ENCODE data around the gene MT3. TPM values are rescaled to one million over a fixed set of nuclear protein-coding genes. Genes with fewer than 3 reads are reported as not detected.
"Not testable (repeated sequence)": the region's sequence is repeated elsewhere in the genome, so short reads cannot be mapped to it uniquely, and the experiment has no call there.

Gene MT3
- total RNA-seq, 1 donor from 2014 or later: 1.5 TPM

GRCh38 chr16:56580391-56581048 is 8.8 kb upstream of the MT3 start:
- DNase-seq (ENCODE audit: low spot score): no peak

GRCh38 chr16:56582911-56583310 is 6.4 kb upstream of the MT3 start:
- not testable (repeated sequence) for DNase-seq (ENCODE audit: low spot score)

- no peak for DNase-seq (ENCODE audit: low spot score)
Observed at GRCh38 chr16:56583351-56584168, 5.8 kb upstream of the MT3 start.

- DNase-seq (ENCODE audit: low spot score): no peak
Observed at GRCh38 chr16:56584276-56584675, 5.1 kb upstream of the MT3 start.

- no peak for DNase-seq (ENCODE audit: low spot score)
Observed at GRCh38 chr16:56588781-56589140, 567 bp upstream of the MT3 start.

GRCh38 chr16:56591377-56592060 is 2.2 kb downstream of the MT3 start:
- no peak for DNase-seq (ENCODE audit: low spot score)

- DNase-seq (ENCODE audit: low spot score): no peak
Observed at GRCh38 chr16:56593573-56594291, 4.4 kb downstream of the MT3 start.

- DNase-seq (ENCODE audit: low spot score): no peak
Observed at GRCh38 chr16:56594292-56594619, 4.9 kb downstream of the MT3 start.

GRCh38 chr16:56600398-56600999 is 11.2 kb downstream of the MT3 start:
- no peak for DNase-seq (ENCODE audit: low spot score)

GRCh38 chr16:56601325-56601724 is 12.0 kb downstream of the MT3 start:
- DNase-seq (ENCODE audit: low spot score): no peak

GRCh38 chr16:56603589-56603988 is 14.3 kb downstream of the MT3 start:
- DNase-seq (ENCODE audit: low spot score): no peak

- no peak for DNase-seq (ENCODE audit: low spot score)
Observed at GRCh38 chr16:56604966-56605365, 15.6 kb downstream of the MT3 start.

GRCh38 chr16:56605475-56605874 is 16.1 kb downstream of the MT3 start:
- no peak for DNase-seq (ENCODE audit: low spot score)

- DNase-seq (ENCODE audit: low spot score): no peak
Observed at GRCh38 chr16:56606071-56606475, 16.7 kb downstream of the MT3 start.

GRCh38 chr16:56606476-56607108 is 17.3 kb downstream of the MT3 start:
- DNase-seq (ENCODE audit: low spot score): no peak

GRCh38 chr16:56607109-56607618 is 17.8 kb downstream of the MT3 start:
- peak; percentile 81 for DNase-seq (ENCODE audit: low spot score)

GRCh38 chr16:56607675-56608042 is 18.3 kb downstream of the MT3 start:
- DNase-seq (ENCODE audit: low spot score): no peak

- peak; percentile 94 for DNase-seq (ENCODE audit: low spot score)
Observed at GRCh38 chr16:56608043-56608875, 18.9 kb downstream of the MT3 start, which contains the start of gene MT2A. MT2A (plus strand) TSS chr16:56608584; CDS start chr16:56608656, 72 bp downstream.

- no peak for DNase-seq (ENCODE audit: low spot score)
Observed at GRCh38 chr16:56608876-56609462, 19.6 kb downstream of the MT3 start.

GRCh38 chr16:56609463-56609921 is 20.2 kb downstream of the MT3 start:
- peak; percentile 80 for DNase-seq (ENCODE audit: low spot score)

Data from ureter (tissue), 1 donor.